SH-SY5Y (cell line): ENCODE measurements around the gene CTNNA3.

Experiments
- GATA2 ChIP-seq: IDR thresholded peaks from 2 replicates; pipeline ENCODE4 v1.6.1; 2011; ENCODE audit warnings: mild to moderate bottlenecking, low read depth, low read length
- GATA3 ChIP-seq: IDR thresholded peaks from 2 replicates; pipeline ENCODE4 v1.6.1; 2011; ENCODE audit warnings: low read depth, mild to moderate bottlenecking, low read length, moderate library complexity

DNA sequence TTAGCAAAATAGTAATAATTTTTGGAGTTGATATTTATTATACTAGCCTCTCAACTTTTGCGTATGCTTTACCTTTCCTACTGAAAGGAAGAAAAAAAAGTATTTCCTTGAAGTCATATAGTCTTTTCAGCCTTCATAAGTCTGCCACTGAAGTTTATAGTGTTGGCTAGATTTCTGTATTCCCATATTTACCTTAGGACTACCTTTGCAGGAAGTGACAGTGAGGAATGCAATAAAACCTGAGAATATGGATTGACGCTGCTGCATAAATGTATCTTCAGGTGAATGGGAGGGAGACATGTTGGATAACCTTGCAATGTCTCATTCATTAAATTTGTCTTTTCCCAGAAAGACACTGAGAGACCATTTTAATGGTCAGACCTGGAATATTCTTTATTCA is 776.7 kb downstream of the CTNNA3 start:
- no peak for TF ChIP-seq GATA2
- TF ChIP-seq GATA3 = no peak
